ENCODE measurements around the gene ETS2.
"Not testable (repeated sequence)": the region's sequence is repeated elsewhere in the genome, so short reads cannot be mapped to it uniquely, and the experiment has no call there.

ETS2 gene

DNA sequence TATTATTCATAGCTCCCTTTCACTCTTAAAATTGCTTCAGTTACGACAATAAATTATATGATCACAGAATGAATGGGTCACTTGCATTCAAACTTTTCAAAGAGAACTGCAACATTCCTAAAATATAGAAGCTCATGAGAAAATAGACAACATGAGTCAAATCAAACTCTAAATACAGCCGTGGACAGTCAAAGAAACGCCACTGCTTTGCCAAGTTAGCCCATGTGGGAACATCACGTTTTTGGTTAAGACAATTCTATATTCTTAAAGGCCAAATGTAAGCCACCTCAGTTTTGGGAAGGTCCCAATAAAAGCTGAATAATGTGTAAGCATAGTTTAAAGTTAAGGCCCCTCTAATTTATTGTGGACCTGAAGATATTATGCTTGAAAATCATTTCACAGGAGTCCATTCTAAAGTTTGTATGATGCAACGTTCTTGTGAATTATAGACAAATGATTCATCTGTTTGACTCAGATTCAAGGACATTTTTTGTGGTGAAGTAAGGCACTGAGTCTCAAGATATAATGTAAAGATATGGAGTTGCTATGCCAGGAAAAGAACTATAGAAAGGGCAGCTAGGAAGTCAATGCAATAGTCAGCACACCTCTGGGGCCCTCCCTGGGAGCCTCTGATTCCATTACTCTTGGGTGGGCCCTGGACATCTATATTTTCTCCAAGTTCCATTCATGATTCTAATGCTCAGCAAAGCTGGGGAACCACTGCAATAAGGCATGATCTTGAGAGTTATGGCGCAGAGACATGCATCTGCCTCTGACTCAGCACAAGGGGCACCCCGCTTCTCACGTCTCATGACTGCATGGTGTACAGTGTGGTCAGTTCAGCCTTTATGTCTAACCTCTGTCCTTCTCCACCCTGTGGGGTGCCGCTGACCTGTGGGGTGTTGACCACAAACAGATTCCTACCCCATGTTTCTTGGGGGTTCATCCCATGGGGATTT, 33.9 kb downstream of the ETS2 start:
- DNase-seq, result peak in 1 of 5 donors; percentile 4

DNA sequence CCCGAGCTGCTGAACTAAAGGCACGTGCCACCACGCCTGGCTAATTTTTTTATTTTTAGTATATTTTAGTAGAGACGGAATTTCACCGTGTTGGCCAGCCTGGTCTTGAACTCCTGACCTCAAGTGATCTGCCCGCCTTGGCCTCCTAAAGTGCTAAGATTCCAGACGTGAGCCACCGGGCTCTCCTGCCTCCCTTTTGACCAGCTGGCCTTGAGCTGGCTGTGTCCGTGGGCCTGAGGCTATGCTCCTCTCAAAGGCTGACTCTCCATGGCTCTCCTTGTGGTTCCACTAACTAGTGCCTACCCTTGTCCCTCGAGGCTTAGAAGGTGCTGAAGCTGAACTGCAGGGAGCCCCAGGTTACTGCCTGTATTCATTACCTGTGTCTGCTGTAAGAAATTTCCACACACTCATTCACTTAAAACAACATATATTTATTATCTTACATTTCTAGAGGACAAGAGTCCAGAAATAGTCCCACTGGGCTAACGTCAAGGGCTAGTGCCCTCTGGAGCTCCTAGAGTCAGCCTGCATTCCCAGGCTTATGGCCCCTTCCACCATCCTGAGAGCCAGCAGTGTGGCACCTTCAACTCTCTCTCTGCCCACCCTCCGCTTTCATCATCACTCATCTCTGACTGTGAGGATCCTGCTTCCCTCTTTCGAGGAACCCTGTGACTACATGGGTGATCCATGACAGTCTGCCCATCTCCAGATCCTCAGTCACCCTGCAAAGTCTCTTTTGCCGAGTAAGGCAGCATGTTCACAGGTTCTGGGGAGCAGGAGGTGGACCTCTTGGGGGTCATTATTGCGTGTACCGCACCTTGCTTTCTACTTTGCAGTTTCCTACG, 34.9 kb downstream of the ETS2 start:
- no peak for DNase-seq

DNA sequence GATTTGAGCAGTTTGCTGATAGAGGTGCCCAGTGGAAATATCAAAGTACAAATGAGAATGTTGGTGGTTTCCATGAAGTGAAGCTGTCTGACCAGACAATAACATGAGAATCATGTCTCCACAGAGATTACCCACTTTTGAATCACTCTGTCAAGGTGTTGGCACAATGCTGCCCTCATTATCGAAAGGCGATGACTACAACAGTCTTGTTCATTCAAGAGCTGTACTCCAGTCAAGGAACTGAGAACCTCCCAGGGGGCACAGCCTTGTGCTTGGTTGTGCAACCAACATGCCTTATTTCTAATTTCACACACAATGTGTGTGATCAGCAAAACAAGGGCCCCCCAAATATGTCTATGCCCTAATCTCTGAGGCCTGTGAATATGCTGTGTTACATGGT, 35.7 kb downstream of the ETS2 start:
- DNase-seq, result no peak

DNA sequence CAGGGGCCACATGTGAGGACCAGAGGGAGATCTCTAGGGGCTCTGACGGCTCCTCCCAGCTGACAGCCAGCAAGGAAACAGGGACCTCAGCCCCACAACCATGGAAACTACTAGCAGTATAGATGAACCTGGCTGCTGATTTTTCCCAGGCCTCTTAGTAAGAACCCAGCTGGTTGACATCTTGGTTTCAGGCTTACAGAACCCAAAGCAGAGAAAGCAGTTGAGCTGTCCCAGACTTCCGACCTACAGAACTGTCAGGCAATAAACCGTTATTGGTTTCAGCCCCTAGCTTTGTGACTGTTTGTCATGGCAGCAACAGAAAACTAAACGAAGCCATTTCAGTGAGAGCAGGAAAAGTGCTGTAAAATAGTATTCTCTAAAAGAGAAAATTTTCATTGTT, 36.4 kb downstream of the ETS2 start:
- DNase-seq, result no peak

DNA sequence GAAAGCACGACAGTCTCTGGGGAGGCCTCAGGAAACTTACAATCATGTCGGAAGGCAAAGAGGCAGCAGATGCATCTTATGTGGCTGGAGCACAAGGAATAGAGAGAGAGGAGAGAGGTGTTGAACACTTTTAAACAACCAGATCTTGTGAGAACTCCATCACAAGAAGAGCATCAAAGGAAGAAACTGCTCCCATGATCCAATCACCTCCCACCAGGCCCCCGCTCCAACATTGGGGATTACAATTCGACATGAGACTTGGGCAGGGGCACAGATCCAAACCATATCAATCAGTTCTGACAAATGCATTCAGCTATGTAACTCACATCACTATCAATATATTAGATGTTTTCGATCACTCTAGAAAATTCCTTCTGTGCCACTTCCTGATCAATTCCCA, 37.6 kb downstream of the ETS2 start:
- DNase-seq, result no peak

DNA sequence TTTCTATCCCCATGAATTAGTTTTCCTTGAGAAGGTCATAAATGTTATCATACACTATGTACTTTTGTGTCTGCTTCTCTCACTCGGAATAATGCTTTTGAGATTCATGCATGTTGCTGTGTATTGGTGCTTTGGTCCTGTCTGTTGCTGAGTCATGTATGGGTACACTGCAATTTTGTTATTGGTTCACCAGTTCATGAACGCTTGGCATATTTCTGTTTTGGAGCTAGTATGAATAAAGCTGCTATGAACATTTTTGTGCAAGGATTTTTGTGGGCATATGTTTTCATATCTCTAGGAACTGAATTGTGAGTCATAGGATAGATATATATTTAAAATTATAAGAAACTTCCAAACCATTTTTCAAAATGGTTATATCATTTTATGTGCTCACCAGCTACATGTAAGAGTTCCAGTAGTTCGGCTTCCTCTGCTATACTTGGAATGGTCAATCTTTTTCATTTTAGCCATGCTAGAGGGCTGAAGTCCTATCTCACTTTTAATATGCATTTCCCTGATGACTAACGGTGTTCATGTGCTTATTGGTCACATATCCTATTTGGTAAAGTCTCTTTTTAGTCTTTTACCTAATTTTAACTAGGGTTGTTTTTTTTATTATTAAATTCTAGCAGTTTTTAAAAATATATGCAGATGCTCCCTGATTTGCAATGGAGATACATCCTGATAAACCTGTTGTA, 38.2 kb downstream of the ETS2 start:
- DNase-seq, result no peak

DNA sequence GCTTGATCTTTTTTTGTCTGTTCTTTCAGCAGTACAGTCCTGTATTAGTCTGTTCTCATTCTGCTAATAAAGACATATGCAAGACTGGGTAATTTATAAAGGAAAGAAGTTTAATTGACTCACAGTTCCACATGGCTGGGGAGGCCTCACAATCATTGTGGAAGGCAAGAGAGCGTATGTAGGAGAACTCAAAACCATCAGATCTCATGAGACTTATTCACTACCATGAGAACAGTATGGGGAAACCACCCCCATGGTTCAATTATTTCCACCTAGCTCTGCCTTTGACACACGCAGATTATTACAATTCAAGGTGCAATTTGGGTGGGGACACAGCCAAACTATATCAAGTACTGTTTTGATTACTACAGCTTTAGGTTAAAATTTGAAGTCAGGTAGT, 39.6 kb downstream of the ETS2 start:
- DNase-seq, result not testable (repeated sequence)

DNA sequence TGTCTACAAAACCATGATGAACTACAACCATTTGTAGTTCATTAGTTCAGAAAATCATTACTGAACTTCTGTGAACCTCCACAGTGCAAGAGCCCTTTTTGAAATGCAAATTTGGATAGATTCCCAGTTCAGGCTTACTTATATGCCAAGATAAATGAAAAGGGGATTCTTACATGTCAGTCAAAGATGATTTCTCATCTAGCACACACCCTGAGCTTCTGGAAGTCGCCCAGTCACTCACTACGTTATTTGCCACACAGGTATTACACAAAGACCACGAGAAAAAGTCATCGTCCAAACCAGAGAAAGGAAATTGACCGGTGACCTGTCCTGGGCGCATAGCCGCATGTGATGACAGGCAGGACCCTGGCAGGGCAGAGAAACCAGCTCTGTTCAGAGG, 41.8 kb downstream of the ETS2 start:
- DNase-seq, result no peak

DNA sequence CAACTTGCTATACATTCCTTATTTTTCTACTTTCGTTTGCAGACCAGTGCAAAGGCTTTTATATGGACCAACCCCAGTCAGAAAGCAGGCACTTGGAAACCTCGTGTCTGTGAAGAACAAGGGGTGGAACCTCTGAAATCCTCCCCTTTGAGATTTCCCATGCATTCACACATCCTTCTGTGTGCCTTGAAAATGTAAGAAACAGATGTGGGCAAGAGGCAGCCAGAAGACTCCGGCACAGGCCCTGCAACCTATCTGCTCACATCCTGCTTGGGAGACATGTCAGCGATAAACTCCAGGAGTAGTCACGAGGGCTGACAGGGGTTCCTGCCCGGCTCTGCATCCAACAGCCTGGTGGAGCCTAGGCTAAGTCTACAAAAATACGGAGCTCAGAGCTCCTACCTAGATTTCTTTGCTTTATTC, 42.5 kb downstream of the ETS2 start:
- DNase-seq, result no peak

DNA sequence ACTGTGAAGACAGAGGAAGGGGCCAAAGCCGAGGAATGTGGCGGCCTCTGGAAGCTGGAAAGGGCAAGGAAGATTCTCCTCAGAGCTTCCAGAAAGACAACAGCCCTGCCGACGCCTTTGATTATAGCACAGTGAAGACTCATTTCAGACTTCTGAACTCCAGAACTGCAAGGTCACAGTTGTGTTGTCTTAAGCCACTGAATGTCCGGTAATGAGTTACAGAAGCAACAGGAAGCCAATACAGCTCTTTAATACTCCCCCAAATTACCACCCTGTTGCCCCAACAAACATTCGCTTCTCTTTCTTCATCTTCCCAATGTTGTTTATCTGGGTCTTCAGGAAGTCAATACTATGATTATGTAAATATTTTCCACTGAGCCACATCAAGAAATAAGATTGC, 44.0 kb downstream of the ETS2 start:
- DNase-seq, result no peak

DNA sequence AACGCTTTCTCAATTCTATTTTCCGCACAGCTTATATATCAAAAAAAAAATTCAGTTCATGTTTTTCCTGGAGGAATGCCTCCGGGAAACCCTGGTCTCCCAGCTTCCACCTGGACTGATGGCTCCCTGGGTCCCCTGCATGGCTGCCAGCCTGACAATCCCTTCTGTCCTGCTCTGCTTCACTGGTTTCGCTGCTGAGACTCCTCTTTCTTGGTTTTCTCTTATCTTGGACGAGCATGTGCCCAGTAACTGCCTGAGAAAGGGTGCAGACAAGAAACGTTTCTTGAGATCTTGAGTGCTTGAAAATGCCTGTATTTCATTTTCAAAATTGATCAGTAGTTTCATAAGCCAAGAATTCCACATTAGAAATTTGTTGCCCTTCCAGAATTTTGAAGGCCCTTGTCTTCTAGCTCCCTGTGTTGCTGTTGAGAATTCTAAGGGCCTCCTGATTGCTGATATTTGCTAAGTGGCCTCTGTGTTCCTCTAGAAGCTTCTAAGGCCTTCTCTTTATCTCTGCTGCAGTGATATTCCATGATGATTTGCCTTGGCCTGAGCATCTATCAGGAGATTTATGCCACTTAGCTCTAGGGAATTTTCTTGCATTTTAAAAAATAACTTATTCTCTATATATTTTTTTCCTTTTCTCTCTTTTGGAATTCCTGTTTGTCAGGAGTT, 44.7 kb downstream of the ETS2 start:
- DNase-seq, result no peak

DNA sequence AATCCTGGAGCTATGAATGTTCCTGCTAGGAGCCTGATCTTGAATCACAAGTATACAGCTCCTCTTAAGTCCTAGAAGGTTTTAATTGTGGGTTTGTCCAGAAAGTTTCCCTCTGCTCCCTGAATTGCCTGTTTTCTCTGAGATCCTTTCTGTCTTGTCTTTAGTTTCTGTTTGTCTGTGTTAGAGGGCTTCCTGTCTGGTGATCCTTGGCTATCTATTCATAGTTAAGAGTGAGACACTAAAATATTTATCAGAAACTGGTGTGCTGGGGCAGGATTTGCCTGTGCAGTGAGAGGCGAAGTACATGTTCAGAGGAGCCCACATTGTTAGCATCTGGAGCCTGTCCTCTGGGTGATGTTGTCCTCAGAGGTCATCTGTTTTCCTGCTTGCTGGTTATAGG, 45.4 kb downstream of the ETS2 start:
- no peak for DNase-seq

DNA sequence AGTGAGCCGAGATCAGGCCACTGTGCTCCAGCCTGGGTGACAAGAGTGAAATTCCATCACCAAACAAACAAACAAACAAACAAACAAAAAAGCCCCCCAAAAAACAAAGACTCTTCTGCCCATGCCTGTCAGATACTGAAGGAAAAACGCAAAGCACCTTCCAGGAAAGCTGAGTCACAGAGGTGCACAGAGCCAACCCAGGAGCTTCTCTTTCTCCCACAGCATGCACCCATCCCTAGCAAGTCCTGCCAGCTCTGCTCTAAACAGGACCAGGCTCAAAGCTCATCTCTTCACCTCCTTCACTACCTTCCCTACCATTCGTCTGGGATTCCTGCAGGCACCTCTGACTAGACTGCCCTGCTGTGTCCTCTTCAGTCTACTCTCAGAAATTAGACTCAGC, 46.5 kb downstream of the ETS2 start:
- DNase-seq, result no peak

DNA sequence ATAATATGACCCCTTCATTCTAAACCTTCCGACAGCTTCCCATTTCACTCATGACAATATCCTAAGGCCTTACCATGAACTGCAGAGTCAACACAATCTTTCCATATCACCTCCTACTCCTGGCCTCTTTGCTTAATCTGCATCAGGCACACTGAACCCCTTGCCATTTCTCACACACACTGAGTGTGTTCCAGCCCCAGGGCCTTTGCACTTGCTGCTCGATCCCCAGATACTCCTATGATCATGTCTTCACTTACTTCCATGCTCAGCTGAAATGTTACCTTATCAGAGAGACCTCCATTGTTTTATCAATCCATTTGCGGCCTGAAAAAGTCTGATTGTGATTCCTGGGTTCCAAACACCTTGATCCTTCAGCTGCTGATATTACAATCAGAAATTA, 47.0 kb downstream of the ETS2 start:
- no peak for DNase-seq

DNA sequence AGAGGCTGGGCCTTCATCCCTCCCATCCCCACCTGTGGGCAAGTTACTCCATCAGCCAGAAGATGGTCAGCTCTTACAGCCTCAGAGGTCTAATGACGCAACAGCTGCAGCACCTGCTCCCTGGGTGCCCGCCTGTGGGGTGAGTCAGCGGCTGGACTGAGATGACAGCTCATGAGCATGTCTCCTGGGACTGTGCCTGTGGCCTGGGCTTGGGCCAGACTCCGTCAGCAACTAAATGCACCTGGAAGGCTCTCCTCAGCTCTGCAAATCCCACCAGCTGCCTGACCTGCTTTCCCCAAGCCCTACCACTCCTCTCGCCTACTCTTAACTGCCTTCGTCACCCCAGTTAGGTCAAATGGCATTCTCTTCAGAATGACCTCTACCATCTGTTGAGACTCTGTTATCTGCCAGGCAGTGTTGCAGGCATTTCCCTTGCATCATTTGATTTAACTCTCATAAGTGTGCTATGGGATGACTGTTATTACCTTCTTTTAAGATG, 47.7 kb downstream of the ETS2 start:
- no peak for DNase-seq

DNA sequence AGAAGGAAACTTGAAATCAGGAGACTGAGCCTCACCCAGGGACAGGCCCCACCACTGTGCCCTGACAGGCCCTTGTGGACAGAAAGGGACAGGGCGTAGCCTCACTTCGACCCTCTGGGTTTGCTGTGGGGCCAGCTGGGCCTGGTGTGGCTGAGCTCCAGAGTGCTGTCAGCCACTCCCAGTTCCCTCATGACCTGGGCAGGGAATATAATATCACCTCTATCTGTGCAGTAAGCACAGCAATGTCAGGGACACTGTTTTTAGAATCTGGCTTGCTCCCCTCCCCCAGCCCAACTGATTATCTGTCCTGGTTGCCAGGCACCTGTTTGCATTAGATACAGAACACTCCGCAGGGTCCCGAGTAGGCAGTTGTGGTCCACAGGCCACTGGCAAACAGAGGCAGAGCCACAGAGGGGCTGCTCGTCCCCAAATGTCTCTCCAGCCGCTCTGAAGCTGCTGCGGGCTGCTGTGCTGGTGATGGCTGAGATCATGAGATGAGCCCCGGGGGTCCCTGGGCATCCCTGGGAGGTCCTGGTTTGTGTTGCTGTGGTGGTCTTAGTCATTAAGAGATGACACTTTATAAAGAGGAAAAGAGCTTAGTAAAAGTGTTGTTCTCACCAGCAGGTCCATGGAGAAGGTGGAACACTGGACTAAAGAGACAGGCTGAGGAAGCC, 51.6 kb downstream of the ETS2 start:
- no peak for DNase-seq

DNA sequence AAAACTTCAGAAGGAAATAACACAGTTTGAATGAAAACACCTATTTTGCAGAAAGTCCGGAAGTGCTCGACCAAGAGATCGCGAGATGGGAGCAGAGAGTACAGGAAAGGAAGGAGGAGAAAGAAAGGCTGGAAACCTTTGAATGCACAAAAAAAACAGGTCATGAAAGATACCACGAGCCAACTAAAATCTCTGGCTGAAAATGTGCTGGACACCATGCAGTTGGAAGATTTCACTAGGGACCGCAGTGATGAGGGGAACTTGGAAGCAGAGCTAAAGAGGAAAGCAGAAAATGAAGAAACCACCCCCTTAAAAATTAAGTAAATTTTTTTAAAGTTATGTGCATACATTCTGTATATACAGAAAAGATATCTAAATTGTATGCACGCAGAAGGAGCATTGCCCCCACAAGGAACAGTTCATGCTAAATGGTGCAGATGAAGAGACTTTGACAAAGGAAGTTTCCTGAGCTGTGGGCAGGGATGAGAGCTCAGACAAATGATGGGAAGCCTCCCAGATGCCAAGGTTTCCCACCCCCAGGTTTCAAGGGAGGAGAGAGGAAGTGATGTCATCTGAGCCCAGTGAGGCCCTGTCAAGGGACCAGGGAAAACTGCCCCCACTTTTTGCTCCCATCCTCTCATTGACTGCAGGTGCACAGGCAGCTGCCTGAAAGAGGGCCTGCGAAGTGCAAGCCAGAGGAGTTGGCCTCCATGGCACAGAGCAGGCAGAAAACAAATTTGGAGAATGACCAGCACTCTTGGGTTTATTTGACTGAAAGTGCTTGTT, 52.5 kb downstream of the ETS2 start:
- no peak for DNase-seq

DNA sequence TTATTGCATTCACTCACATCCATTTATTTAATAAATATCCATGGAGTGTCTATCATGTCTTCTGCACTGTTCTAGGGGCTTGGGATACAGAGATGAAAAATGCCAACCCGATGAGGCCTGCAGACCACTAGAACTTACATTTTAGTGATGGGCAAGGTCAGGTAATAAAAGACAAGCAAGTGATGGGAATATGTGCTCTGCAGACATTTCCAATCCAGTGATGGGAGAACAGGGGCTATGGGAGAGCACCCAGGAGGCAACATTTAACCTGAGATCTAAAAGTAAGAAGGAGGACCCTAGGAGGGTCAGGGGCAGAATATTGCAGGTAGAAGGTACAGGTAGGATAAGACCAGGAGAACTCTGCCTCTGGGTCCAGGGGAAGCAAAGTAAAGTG, 53.1 kb downstream of the ETS2 start:
- DNase-seq, result no peak

DNA sequence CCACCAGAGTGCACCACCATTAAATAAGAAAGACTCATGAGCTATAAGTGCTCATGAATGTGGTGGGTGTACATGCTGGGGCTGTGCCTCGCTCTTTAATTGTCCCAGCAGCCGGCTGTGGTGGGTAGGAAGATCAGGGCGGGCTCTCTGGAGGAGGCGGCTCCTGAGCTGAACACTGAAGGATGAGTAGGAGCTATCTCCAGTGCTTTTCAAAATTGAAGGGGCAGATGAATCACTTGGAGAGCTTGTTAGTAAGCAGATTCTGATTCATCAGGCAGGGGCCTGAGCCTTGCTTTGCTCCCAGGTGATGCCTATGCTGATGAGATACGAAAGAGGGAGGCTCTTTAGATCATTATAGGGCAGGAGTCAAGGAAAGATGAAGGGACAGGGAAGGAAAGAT, 54.1 kb downstream of the ETS2 start:
- no peak for DNase-seq

DNA sequence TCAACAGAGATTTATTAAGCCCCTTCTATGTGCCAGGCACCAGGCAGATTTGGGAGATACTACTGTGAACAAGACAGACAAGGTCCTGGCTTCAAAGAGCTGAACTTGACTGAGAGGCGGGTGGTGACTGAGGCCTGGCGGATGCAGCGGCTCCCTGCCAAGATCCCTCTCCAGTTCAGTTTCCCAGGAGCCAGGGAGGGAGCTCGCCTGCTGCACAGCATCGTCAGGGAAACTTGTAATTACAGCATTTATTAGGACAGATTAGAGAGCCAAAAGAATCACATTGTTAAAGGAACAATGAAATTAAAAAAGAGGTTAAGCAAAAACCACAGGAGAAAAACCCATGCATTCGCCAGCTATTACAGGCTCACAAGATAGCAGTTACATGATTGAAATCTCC, 55.3 kb downstream of the ETS2 start:
- no peak for DNase-seq
